ENCODE measurements around the gene TRIM41.
A peak's percentile ranks its signal among the peaks of the same experiment; 100 is the strongest.
"Not testable (repeated sequence)": the region's sequence is repeated elsewhere in the genome, so short reads cannot be mapped to it uniquely, and the experiment has no call there.

The TRIM41 gene

DNA sequence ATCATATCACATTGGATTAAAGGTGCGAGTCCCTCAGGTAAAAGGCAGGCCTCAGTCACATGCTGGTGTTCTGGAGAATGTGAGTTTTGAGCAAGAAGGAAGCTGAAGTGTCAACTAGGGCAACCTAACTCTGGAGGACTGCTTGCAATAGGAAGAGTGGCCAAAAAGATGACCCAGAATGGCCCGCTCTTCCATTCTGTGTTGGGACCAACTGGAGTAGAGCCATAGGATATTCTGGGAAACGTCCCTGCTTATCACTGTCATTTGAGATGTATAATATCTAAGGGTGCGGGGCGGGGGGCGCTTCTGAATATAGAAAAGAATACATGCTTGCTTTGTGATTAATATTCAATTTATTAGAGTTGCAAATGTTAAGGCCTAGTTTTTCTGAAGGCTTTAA lies 11.0 kb upstream of the TRIM41 start:
- Histone ChIP-seq H3K9ac (no peak overlapping the region), H3K4me3 (no peak overlapping the region), H3K27ac (no peak overlapping the region), H3K36me3 (no peaks in the 10 kb centered on the region), H4K20me1 (peaks cover 0 to 3% (median 0%) of the 10 kb centered on the region in 11 experiments; a peak in 2 of 22 replicates), H3K4me1 (peaks cover 10 to 20% (median 15%) of the 10 kb centered on the region in 10 experiments; a peak in 19 of 20 replicates), H3K9me3 (replicated peaks in 1 of 11) (no peaks in the 10 kb centered on the region), H3K27me3 (peaks cover 6 to 41% (median 26%) of the 10 kb centered on the region in 11 experiments; a peak in 20 of 22 replicates), H3K4me2 (no peak overlapping the region)
- TF ChIP-seq Cebpa-rat (IDR thresholded peaks at IDR 0.05) = no peak

DNA sequence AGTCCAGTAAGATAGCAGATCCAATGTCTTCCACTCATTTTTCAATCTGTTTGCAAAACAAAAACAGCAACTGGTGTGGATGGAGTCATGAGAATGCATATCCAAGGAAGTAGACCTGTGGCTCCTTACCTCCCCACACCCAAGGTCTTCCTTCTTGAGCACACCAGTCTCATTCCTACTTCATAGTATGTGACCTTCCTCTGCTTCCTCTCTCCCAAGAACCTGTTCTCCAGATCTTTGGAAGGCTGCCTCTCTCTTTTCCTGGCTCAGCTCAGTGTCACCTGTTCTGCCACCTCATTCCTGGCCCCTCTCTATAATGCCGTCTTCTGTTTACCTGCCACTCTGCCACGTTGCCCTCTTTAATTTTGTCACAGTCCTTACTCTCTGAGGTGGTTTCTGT lies 10.1 kb upstream of the TRIM41 start:
- Histone ChIP-seq H3K4me2 (no peak overlapping the region), H3K4me1 (peaks cover 17 to 29% (median 24%) of the 10 kb centered on the region in 10 experiments), H3K9ac (no peak overlapping the region), H3K4me3 (no peak overlapping the region), H4K20me1 (peaks cover 0 to 9% (median 0%) of the 10 kb centered on the region in 11 experiments; a peak in 5 of 22 replicates), H3K27me3 (peaks cover 6 to 41% (median 26%) of the 10 kb centered on the region in 11 experiments; a peak in 20 of 22 replicates), H3K27ac (no peak overlapping the region), H3K9me3 (replicated peaks in 1 of 11) (no peaks in the 10 kb centered on the region), H3K36me3 (no peaks in the 10 kb centered on the region)
- no peak for TF ChIP-seq Cebpa-rat (IDR thresholded peaks at IDR 0.05)

DNA sequence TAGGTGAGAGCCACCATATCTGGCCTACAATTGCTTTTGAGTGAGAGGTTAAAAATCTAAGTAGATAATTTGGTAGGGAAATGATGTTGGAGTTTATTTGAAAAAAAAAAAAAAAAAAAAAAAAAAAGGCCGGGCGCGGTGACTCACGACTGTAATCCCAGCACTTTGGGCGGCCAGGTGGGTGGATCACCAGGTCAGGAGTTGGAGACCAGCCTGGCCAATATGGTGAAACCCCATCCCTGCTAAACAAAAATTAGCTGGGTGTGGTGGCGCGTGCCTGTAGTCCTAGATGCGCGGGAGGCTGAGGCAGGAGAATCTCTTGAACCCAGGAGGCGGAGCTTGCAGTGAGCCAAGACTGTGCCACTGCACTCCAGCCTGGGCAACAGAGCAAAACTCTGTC lies 8.8 kb upstream of the TRIM41 start:
- H4K20me1 ChIP-seq; H3K9ac ChIP-seq; H3K9me3 ChIP-seq (replicated peaks in 1 of 11); H3K4me2 ChIP-seq; H3K27ac ChIP-seq; H3K36me3 ChIP-seq; H3K4me3 ChIP-seq: not testable (repeated sequence)
- peaks cover 23 to 36% (median 27%) of the 10 kb centered on the region in 10 experiments for H3K4me1 ChIP-seq
- peaks cover 6 to 41% (median 22%) of the 10 kb centered on the region in 11 experiments; a peak in 20 of 22 replicates for H3K27me3 ChIP-seq

DNA sequence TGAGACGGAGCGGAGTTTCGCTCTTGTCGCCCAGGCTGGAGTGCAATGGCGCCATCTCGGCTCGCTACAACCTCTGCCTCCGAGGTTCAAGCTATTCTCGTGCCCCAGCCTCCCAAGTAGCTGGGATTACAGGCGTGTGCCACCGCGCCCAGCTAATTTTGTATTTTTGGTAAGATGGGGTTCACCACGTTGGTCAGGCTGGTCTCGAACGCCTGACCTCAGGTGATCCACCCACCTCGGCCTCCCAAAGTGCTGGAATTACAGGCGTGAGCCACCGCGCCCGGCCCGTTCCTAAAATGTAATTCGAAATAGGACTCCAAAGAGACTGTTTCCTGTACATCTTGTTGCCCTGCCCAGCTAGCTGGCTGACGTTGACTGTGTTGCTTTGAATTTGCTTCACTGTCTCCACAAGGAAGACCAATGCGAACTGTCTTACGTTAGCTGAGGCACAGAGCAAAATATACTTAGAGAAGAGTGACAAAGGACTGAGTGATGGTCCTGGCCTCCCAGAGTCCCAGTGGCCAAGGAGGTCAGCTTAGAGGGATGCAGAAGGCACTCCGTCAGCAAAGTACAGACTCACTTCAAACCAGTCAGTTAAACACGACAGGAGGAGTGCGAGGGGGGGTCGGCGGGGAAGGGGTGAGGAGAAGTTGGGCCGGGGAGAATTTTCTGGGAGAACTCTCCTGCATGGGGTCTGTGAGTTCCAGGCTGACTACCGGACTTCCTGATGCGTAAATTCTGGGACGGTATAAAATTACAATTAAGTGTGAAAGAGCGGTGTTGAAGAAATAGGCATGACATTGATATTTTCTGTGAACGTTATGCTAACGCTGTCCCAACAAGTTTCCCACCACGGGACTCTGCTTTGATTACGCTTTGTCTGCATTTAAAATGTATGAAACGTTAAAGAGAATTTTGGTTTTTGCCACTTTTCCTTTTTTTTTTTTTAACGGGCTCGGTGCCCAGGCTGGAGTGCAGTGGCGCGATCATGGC lies 6.8 kb upstream of the TRIM41 start:
- Histone ChIP-seq H4K20me1 (peaks cover 0 to 9% (median 0%) of the 10 kb centered on the region in 11 experiments; a peak in 4 of 22 replicates), H3K36me3 (no peaks in the 10 kb centered on the region), H3K27me3 (peaks cover 6 to 41% (median 22%) of the 10 kb centered on the region in 11 experiments; a peak in 20 of 22 replicates), H3K4me3 (peak overlapping the region; percentile 51 to 67 (median 61)), H3K4me1 (peaks cover 21 to 29% (median 25%) of the 10 kb centered on the region in 10 experiments), H3K9ac (peak overlapping the region in 10 of 11 experiments; percentile 30 to 64 (median 45); a peak in 18 of 22 replicates), H3K9me3 (replicated peaks in 1 of 11) (no peaks in the 10 kb centered on the region), H3K4me2 (peak overlapping the region; percentile 80 to 98 (median 93)), H3K27ac (peak overlapping the region in 3 of 11 experiments; percentile 25 to 29 (median 27); a peak in 3 of 22 replicates)
- no peak for TF ChIP-seq Cebpa-rat (IDR thresholded peaks at IDR 0.05)

DNA sequence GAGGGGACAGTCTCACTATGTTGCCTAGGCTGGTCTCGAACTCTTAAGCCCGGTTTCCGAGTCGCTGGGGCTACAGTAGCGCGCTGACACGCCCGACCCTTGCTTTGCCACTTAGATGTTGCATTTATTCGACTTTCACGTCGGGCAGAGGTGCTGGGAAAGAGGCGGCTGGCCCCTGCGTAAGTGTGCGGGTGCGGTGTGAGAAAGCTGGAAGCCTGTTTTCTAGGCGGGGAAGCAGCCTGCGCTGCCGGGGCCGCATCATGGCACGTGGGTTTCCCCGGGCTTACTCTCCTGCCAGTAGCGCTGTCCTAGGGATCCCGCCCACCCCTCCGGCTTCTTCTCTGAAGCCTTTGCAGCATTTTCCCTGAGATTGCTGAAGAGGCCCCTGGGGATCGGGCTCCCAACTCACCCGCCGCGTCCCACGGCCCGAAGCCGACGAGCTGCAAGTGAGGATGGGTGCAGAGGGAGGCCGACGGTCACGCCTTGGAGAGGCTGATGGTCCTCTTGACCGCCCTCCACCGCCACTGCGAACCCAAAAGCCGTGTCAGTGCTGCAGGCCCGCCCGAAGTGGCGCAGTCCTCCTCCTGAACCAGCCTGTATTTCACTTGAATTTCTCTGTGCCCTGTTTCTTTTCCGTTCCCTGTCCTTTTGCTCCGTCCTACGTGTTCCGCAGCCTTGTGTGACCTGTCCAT lies 5.8 kb upstream of the TRIM41 start:
- H4K20me1 ChIP-seq = peaks cover 0 to 9% (median 0%) of the 10 kb centered on the region in 11 experiments; a peak in 4 of 22 replicates
- H3K4me3 ChIP-seq = peak overlapping the region; percentile 51 to 67 (median 61)
- H3K9me3 ChIP-seq (replicated peaks in 1 of 11) = no peaks in the 10 kb centered on the region
- peaks cover 18 to 36% (median 32%) of the 10 kb centered on the region in 10 experiments for H3K4me1 ChIP-seq
- peaks cover 6 to 37% (median 22%) of the 10 kb centered on the region in 11 experiments; a peak in 20 of 22 replicates for H3K27me3 ChIP-seq
- no peaks in the 10 kb centered on the region for H3K36me3 ChIP-seq
- peak overlapping the region; percentile 80 to 98 (median 93) for H3K4me2 ChIP-seq
- peak overlapping the region; percentile 47 to 76 (median 58); a peak in 20 of 22 replicates for H3K9ac ChIP-seq
- no peak for TF ChIP-seq Cebpa-rat (IDR thresholded peaks at IDR 0.05)
- peak overlapping the region in 1 of 11 experiments; percentile 2; a peak in 1 of 22 replicates for H3K27ac ChIP-seq

DNA sequence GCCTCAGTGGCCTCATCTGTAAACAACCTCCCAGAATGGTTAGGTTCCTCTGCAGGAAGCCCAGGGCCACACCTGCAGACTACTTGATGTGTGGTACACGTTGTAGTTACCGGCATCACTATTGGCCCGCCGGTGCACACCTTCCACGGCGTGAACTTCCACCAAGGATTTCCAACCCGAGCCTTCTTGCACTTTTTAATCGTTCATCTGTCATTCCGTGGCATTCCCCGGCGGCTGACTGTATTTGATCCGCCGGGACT lies 5.3 kb upstream of the TRIM41 start:
- H3K27ac ChIP-seq = peak overlapping the region in 1 of 11 experiments; percentile 2; a peak in 1 of 22 replicates
- peaks cover 6 to 37% (median 22%) of the 10 kb centered on the region in 11 experiments; a peak in 20 of 22 replicates for H3K27me3 ChIP-seq
- peaks cover 18 to 41% (median 32%) of the 10 kb centered on the region in 10 experiments for H3K4me1 ChIP-seq
- H4K20me1 ChIP-seq = peaks cover 0 to 9% (median 0%) of the 10 kb centered on the region in 11 experiments; a peak in 4 of 22 replicates
- H3K4me2 ChIP-seq = peak overlapping the region; percentile 80 to 98 (median 93)
- peak overlapping the region; percentile 51 to 67 (median 61) for H3K4me3 ChIP-seq
- peak overlapping the region; percentile 47 to 76 (median 58); a peak in 19 of 22 replicates for H3K9ac ChIP-seq
- no peaks in the 10 kb centered on the region for H3K9me3 ChIP-seq (replicated peaks in 1 of 11)
- TF ChIP-seq Cebpa-rat (IDR thresholded peaks at IDR 0.05) = no peak
- no peaks in the 10 kb centered on the region for H3K36me3 ChIP-seq

DNA sequence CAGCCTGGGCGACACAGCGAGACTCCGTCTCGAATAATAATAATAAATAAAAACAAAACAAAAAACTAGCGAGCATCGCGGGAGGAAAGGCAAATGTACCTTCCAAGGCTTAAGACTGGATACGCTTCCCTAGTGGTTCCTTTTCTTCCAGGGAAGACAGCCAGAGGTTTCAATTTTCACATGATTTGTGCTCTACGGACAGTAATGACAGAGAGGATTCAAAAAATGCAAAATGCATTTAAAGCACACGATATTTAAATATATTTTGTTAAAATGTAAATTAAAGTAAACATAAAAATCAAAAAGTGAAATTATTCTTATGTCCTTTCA lies 4.3 kb upstream of the TRIM41 start:
- Histone ChIP-seq H3K36me3 (no peaks in the 10 kb centered on the region), H3K4me3 (peak overlapping the region; percentile 51 to 67 (median 61); a peak in 16 of 20 replicates), H3K27ac (peak overlapping the region in 1 of 11 experiments; percentile 9; a peak in 1 of 22 replicates), H3K4me1 (peaks cover 18 to 41% (median 32%) of the 10 kb centered on the region in 10 experiments), H4K20me1 (peaks cover 0 to 9% (median 0%) of the 10 kb centered on the region in 11 experiments; a peak in 4 of 22 replicates), H3K9ac (peak overlapping the region in 3 of 11 experiments; percentile 8 to 52 (median 16); a peak in 3 of 22 replicates), H3K9me3 (replicated peaks in 1 of 11) (no peaks in the 10 kb centered on the region), H3K4me2 (peak overlapping the region; percentile 80 to 98 (median 93); a peak in 21 of 22 replicates), H3K27me3 (peaks cover 6 to 27% (median 22%) of the 10 kb centered on the region in 11 experiments; a peak in 20 of 22 replicates)
- TF ChIP-seq Cebpa-rat (IDR thresholded peaks at IDR 0.05) = no peak

DNA sequence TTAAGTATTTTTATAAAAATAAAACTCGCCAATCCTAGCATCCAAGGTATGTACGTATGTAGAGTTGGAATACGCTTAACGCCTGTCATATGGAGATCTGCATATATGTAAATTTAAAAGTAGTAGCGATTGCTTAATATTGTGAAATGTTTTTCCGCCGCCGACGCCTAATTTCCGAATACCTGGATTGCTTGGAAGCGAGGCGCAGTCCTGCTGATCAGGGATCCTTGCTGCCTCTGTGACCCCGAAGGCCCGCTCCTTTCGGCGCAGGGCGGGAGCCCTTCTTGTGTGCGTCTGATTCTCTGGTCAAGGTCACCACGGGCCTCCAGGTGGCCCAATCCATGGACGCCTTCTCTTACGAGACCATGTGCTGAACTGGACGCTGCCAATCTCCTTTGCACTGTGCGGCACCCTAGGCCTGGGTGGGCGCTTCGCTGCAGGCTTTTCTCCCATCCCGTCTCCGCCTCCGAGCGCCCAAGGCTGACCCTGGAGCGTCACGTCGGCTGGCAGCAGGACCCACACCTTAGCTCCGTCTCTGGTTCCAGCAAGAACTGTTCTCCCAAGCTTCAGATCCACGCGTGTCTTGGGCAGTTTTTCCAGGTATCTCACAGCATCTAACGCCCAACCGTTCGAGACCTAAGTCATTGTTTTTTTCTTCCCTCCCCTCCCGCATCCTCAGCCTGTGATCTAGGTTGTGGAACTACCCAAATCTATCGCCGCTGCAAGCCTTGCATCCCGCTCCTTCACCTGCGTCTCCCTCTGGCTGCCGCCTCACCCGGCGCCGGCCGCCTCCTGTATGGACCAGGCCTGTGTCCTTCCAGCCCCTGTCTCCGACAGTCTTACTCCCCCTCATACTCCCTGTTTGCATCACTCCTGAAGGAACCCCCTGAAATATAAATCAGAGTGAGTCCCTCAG lies 3.6 kb upstream of the TRIM41 start:
- no peak overlapping the region for H3K4me2 ChIP-seq
- TF ChIP-seq Cebpa-rat (IDR thresholded peaks at IDR 0.05) = peak in 3 of 11 experiments; percentile 25 to 48 (median 27); a peak in 2 of 22 replicates
- H3K36me3 ChIP-seq = no peaks in the 10 kb centered on the region
- H3K9me3 ChIP-seq (replicated peaks in 1 of 11) = no peaks in the 10 kb centered on the region
- H3K27ac ChIP-seq = no peak overlapping the region
- no peak overlapping the region for H3K9ac ChIP-seq
- peaks cover 25 to 47% (median 38%) of the 10 kb centered on the region in 10 experiments for H3K4me1 ChIP-seq
- H4K20me1 ChIP-seq = peaks cover 0 to 9% (median 0%) of the 10 kb centered on the region in 11 experiments; a peak in 4 of 22 replicates
- peaks cover 6 to 26% (median 22%) of the 10 kb centered on the region in 11 experiments; a peak in 20 of 22 replicates for H3K27me3 ChIP-seq
- no peak overlapping the region for H3K4me3 ChIP-seq

Measured in BLaER1 treated with 17β-estradiol and CSF1 and Interleukin-3, amounts not matched to agents 10 nM and 100 nM (cell line).